Fibroblast of mammary gland (primary cell): ENCODE measurements around the gene LMAN1L.
A peak's percentile ranks its signal among the peaks of the same experiment; 100 is the strongest.

ENCODE experiments used
- DNase-seq: peaks from one replicate; pipeline ENCODE4 v3.0.0-alpha.2; 2010; ENCODE audit warnings: low read depth
- H3K4me3 ChIP-seq: 2 replicates; pipeline ENCODE4 v1.5.1; 2011; ENCODE audit warnings: low read depth, mild to moderate bottlenecking, low read length, moderate library complexity; ENCODE audit not compliant: control insufficient read depth
- CTCF ChIP-seq: conservative IDR thresholded peaks from 2 replicates; pipeline ENCODE4 v1.5.1; 2011; ENCODE audit warnings: low read depth, low read length, inconsistent platforms; ENCODE audit not compliant: control insufficient read depth, insufficient read depth

LMAN1L gene

GRCh38 chr15:74777769-74778598 is 34.7 kb upstream of the LMAN1L start:
- DNase-seq = no peak
- no peak overlapping the region for H3K4me3 ChIP-seq

GRCh38 chr15:74778599-74778970 is 34.0 kb upstream of the LMAN1L start:
- DNase-seq = no peak
- no peak for TF ChIP-seq CTCF
- H3K4me3 ChIP-seq = no peak overlapping the region

More at GRCh38 chr15:74777769-74778598, 34.7 kb upstream of the LMAN1L start:
- TF ChIP-seq CTCF = no peak

- DNase-seq = no peak
- TF ChIP-seq CTCF = no peak
- H3K4me3 ChIP-seq = no peak overlapping the region
These were observed 33.4 kb upstream of the LMAN1L start for GRCh38 chr15:74779162-74779648.

GRCh38 chr15:74780523-74781430 is 31.9 kb upstream of the LMAN1L start:
- peak; percentile 30 for DNase-seq
- no peak for TF ChIP-seq CTCF
- H3K4me3 ChIP-seq = no peak overlapping the region

GRCh38 chr15:74781431-74782258 is 31.0 kb upstream of the LMAN1L start, which contains the start of gene CSK:
CSK (plus strand) TSS chr15:74782080; CDS start chr15:74798298, 16,218 bp downstream.
- TF ChIP-seq CTCF = peak; percentile 26
- peak; percentile 53 for DNase-seq
- peak within 1 kb of the TSS; percentile 85 for H3K4me3 ChIP-seq
